ENCODE results near the gene SEL1L3.

Gene SEL1L3

GRCh38 chr4:25827373-25827772 is 35.4 kb downstream of the SEL1L3 start:
- in situ Hi-C loops (cut with MboI; ENCODE audit: low pct_unique_long_range_greater_than_20kb, low sequenced_read_pairs), result no loop called here
- DNase-seq, result no peak

- no peak for DNase-seq
- in situ Hi-C loops (cut with MboI; ENCODE audit: low pct_unique_long_range_greater_than_20kb, low sequenced_read_pairs), result no loop called here
Observed at GRCh38 chr4:25826074-25826752, 36.6 kb downstream of the SEL1L3 start.

GRCh38 chr4:25823632-25824031 is 39.2 kb downstream of the SEL1L3 start:
- in situ Hi-C loops (cut with MboI; ENCODE audit: low pct_unique_long_range_greater_than_20kb, low sequenced_read_pairs), result no loop called here
- no peak for DNase-seq

- in situ Hi-C loops (cut with MboI; ENCODE audit: low pct_unique_long_range_greater_than_20kb, low sequenced_read_pairs), result no loop called here
- DNase-seq, result no peak
Observed at GRCh38 chr4:25821899-25822298, 40.9 kb downstream of the SEL1L3 start.

DNA sequence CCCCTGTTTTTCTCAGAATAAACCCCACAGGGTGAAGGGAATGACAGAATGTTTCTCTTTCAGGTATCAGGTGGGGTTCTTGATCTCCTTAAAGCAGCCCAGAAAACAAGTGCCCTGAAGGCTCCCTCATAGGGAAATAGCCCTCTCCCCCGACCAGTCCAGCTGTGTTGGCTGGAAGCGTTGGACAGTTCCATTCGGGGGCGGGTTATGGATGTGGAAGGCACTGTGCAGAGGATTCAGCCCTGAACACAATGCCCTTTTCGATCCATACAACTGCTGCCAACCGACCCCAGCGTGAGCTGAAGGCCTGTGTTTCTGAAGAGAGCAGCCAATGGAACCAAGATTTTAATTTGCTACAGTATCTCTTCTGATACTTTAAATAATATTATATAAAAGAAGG is 41.5 kb downstream of the SEL1L3 start:
- DNase-seq, result no peak
- in situ Hi-C loops (cut with MboI; ENCODE audit: low pct_unique_long_range_greater_than_20kb, low sequenced_read_pairs), result no loop called here

DNA sequence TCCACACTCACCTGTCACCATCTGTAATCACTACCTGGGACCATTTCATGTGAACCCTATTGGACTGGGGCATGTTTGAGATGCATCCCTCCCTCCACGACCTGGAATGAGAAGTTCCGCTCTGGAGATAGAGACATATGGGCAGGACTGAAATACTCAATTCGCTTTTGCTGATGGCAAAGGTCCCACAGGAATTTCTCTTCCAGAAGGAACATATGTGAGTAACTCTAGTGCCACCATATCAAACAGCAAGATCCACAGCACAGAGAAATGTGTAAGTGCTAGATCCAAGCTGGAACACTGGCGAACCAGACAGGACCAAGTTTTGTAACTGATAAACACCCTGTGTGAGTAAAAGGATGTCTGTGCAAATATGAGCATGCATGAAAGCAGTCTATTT is 43.9 kb downstream of the SEL1L3 start:
- no peak for DNase-seq
- in situ Hi-C loops (cut with MboI; ENCODE audit: low pct_unique_long_range_greater_than_20kb, low sequenced_read_pairs), result no loop called here

DNA sequence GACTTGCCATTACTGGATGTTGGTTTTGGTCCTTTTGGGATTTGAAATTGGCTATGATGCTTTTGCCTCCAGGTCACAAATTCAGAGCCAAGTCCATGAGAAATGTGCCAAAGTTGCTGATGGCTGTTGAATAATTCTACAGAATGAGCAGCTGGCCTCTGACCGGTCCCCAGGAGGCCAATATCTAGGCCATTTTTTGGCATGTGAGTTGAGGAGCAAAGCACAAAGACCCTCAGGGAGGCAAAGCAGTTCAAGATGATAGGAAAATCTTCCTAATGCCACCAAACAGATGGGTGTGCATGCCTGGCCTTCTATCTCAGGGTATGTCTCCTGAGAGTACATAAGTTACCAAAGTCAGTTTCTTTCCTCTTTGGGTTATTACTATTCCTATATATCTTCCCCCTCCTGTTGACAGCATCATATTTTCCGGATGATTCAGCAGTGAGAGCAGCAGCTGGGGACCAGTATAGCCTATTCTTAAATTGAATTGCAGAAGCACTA is 44.4 kb downstream of the SEL1L3 start:
- DNase-seq, result no peak
- in situ Hi-C loops (cut with MboI; ENCODE audit: low pct_unique_long_range_greater_than_20kb, low sequenced_read_pairs), result no loop called here

DNA sequence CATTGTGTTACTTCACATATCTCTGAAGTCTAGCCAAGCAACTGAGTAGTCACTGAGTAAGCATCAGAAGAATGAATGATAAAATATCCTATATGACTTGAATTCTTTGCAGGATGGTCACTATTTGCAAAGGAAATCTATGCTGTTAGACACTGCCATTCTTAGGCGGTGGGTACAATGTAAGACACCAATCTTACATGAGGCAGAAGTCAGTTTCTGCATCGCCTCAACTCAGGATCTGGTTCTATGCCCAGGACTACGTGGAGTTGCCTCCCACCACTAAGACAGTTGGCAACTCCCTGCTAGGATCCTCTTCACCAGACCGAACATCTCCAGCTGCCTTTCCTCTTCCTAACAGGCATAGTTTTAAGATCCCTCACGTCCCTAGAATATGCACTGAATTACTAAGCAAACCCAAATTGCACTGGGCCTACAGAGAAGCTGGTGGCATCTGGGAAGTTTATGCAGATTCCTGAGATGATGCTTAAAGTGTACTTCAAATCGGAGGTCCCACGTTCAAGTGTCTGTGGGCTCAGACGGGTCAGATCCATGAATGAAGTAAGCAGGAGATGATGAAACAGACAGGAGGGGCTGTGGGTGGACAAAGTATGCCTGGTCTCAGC is 45.6 kb downstream of the SEL1L3 start:
- in situ Hi-C loops (cut with MboI; ENCODE audit: low pct_unique_long_range_greater_than_20kb, low sequenced_read_pairs), result no loop called here
- no peak for DNase-seq

DNA sequence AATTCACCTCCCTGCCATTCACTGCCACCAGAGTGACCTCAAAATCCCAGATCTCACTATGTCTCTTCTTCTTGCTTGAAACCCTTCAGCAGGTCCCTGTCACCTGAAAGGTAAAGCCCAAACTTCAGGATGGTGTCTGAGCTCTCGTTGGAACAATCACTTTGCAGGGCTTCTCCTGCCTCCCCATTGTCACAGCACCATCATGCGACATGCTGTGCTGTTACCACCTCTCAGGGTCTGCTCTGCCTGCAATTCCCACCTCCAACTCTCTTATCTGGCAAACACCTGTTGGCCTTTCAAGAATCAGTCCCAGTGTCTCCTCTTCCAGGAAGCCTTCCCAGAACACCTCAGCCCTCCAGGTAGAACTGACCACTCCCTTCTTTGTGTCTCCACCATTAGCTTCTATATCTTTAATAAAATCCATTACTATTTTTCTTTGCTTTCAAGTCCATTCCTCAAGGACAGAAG is 46.2 kb downstream of the SEL1L3 start:
- no peak for DNase-seq
- in situ Hi-C loops (cut with MboI; ENCODE audit: low pct_unique_long_range_greater_than_20kb, low sequenced_read_pairs), result no loop called here

GRCh38 chr4:25815586-25815985 is 47.2 kb downstream of the SEL1L3 start:
- no peak for DNase-seq
- in situ Hi-C loops (cut with MboI; ENCODE audit: low pct_unique_long_range_greater_than_20kb, low sequenced_read_pairs), result no loop called here

- DNase-seq, result no peak
- in situ Hi-C loops (cut with MboI; ENCODE audit: low pct_unique_long_range_greater_than_20kb, low sequenced_read_pairs), result no loop called here
Observed at GRCh38 chr4:25814301-25815136, 48.3 kb downstream of the SEL1L3 start.

DNA sequence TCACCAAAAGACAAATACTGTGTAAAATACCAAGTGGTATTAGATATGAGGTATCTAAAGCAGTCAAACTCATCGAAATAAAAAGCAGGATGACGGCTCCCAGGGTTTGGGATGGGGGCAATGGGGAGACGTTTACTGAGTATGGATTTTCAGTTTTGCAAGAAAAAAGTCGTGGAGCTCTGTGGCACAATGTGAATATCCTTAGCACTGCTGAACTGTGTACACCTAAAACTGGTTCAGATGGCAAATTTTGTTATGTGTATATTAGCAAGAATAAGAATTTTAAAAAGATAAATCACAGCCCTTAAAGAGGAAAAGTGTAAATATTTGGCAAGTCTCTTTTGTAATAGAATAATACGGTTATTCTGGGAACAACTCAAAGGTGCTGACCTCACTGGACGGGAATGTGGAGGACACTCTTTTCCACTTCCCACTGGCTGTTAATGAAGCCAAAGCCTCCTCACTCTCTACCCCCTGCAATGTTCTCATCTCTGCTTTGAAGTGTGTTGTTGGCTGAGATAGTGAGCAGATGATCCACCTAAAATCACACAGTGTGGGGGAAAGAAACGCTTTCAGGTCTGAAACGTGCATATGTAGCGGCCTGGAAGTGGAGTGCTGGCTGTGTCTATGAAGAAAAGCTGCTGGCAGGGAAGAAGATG is 49.2 kb downstream of the SEL1L3 start:
- in situ Hi-C loops (cut with MboI; ENCODE audit: low pct_unique_long_range_greater_than_20kb, low sequenced_read_pairs), result no loop called here
- no peak for DNase-seq

DNA sequence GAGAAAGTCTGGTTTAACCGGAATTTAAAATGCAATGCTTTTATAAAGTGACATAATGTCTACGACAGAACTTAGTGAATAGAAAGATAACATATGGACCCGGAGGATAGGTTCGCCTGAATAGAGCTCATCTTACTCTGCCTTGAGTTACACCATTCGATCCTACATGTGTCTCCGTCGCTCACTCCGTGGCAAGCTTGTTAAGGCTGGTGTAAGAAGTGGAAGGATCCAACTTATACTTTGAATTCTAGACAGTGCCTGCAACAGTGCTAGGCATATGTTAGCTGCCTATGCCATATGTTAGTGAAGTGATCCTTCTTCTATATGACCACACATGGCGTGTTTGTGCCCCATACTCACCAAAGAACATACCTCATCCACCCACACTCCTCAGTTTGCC is 50.9 kb downstream of the SEL1L3 start:
- in situ Hi-C loops (cut with MboI; ENCODE audit: low pct_unique_long_range_greater_than_20kb, low sequenced_read_pairs), result no loop called here
- DNase-seq, result no peak

DNA sequence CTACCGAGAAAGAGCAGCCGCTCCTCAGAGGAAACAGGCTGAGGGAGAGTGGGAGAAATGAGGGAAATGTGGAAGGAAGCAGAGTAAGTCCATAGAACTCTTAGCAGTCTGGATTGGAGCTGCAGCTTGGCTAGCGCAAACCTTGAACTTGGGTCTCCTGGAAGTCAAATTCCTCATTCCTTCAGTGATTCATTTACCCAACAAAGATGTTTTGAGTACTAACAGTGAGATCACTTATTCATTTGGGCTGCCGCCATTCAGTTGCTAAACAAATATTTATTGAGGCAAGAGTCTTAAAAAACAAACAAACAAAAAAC is 51.5 kb downstream of the SEL1L3 start:
- no peak for DNase-seq
- in situ Hi-C loops (cut with MboI; ENCODE audit: low pct_unique_long_range_greater_than_20kb, low sequenced_read_pairs), result no loop called here

DNA sequence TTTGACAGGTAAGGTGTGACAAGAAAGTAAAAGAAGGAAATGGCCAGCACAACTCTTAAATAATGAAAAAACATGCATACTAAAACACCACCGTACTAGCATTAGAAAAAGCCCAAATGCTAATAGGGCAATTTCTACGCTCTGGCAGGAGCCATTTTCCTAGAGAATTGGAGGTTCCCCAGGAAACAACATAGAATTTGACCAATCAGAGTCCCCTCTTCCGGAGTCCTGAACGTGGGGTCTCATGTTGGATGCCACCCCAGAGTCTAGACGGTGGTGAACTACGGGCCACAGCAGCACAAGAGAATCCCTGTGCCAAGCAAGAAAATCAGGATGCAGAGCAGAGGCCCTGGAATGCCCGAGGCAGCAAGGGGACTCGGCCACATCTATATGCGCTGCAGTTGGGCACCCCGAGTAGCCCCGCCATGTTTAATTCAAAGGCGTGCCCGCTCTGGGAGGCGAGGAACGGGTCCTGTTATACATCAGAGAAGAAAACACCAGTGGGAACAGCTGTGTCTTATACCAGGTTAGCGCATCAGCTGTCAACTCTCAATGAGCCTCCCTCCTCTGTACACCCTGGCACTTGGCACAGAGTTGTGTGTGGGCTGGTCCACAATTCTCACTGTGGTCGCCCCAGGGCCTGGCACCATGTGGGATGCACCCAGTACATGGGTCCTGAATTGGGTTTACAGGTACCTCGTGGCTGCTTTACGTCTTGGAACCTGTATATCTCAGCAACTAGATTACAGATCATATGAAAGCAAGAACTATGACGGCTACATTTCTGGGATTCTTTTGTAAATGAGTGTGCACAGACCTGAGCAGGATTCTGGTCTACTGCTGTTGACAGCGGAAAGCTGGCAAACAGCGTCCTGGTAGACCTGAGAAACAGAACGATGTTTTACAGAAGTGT is 52.1 kb downstream of the SEL1L3 start:
- DNase-seq, result no peak
- in situ Hi-C loops (cut with MboI; ENCODE audit: low pct_unique_long_range_greater_than_20kb, low sequenced_read_pairs), result no loop called here

GRCh38 chr4:25809996-25810395 is 52.8 kb downstream of the SEL1L3 start:
- in situ Hi-C loops (cut with MboI; ENCODE audit: low pct_unique_long_range_greater_than_20kb, low sequenced_read_pairs), result no loop called here
- DNase-seq, result no peak

GRCh38 chr4:25807102-25807728 is 55.6 kb downstream of the SEL1L3 start:
- DNase-seq, result no peak
- in situ Hi-C loops (cut with MboI; ENCODE audit: low pct_unique_long_range_greater_than_20kb, low sequenced_read_pairs), result no loop called here

DNA sequence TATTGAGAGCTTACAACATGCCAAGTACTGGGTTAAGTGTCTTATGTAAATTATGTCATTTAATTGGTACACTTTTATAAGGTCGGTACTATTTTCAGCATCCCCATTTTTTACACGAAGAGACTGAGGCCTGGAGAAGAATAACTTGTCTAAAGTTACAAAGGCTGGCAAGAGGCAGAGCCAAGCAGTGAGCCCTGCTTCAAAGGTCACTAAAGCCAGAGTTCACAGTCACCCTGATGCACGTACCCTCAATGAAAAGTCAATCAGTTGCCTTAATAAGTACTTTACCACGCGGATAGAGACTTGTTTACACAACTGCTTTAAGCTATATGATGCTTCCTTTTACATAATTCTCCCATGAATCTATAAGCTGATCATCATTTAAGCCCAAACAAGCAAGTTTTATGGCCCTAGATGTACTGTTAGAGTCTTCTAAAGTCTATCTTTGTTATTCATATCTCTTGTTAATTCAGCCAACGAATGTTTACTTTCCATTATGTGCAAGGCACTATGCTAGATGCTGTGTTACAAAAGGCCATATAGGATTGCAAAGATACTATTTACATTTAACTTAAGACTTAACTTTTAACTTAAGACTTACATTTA is 57.4 kb downstream of the SEL1L3 start:
- in situ Hi-C loops (cut with MboI; ENCODE audit: low pct_unique_long_range_greater_than_20kb, low sequenced_read_pairs), result no loop called here
- DNase-seq, result no peak

Measured in KBM-7 (cell line).